SK-N-MC (cell line): ENCODE results near the gene ANKRD18B.
"Not testable (repeated sequence)": the region's sequence is repeated elsewhere in the genome, so short reads cannot be mapped to it uniquely, and the experiment has no call there.

Source experiments
- DNase-seq: peaks from one replicate; pipeline ENCODE4 v3.0.0-alpha.2; 2011; ENCODE audit warnings: low read depth, low spot score
- H3K27ac ChIP-seq: fragments of 200-600 bp; sonication (generic); 2 replicates; pipeline ENCODE4 v1.5.1; 2016; ENCODE audit warnings: mixed run types
- H3K36me3 ChIP-seq: fragments of 200-600 bp; sonication (generic); 2 replicates; pipeline ENCODE4 v1.6.1; 2017; ENCODE audit warnings: antibody characterized with exemption, low read length, mixed read lengths; ENCODE audit not compliant: insufficient read depth
- H3K4me3 ChIP-seq: fragments of 200-600 bp; sonication (generic); 2 replicates; pipeline ENCODE4 v1.5.1; 2016
- H3K9ac ChIP-seq: fragments of 200-600 bp; sonication (generic); 2 replicates; pipeline ENCODE4 v1.8.0; 2017; ENCODE audit warnings: mixed run types, mixed read lengths; ENCODE audit not compliant: insufficient read length
- H3K9me3 ChIP-seq: fragments of 200-600 bp; sonication (generic); 2 replicates; pipeline ENCODE4 v1.6.1; 2017; ENCODE audit warnings: low read depth, mild to moderate bottlenecking, antibody characterized with exemption, low read length, moderate library complexity, mixed read lengths
- EZH2 ChIP-seq: fragments of 200-600 bp; sonication (generic); IDR thresholded peaks from one replicate; pipeline ENCODE4 v1.6.1; 2017; ENCODE audit warnings: antibody characterized with exemption
- FOXP2 ChIP-seq: optimal IDR thresholded peaks from 2 replicates; pipeline ENCODE3; 2011; ENCODE audit warnings: mild to moderate bottlenecking, moderate library complexity; ENCODE audit not compliant: insufficient read depth; ENCODE audit errors: extremely low read length, control extremely low read depth
- POLR2AphosphoS5 ChIP-seq: IDR thresholded peaks from 2 replicates; pipeline ENCODE4 v1.6.1; 2012; ENCODE audit warnings: mild to moderate bottlenecking, low read depth, low read length, borderline replicate concordance

ANKRD18B gene

DNA sequence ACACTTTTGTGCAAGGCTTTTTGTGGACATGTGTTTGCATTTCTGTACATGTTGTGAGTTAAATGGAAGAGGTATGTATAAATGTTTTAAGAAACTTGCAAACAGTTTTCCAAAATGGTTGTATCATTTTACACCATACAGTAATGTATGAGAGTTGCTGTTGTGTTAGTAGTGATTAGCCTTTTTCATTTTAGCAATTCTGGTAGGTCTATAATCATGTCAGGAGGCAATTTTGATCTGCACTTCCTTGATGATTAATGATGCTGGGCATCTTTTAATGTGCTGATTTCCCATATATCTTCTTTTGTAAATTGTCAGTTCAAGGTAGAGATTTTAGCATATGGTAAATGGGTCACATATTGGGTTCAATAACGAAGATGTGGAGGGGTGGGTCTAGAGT, 87.3 kb downstream of the ANKRD18B start:
- Histone ChIP-seq H3K9ac (no peak overlapping the region), H3K27ac (no peak overlapping the region), H3K36me3 (no peaks in the 10 kb centered on the region), H3K4me3 (no peak overlapping the region), H3K9me3 (no peaks in the 10 kb centered on the region)
- TF ChIP-seq POLR2AphosphoS5 (no peak), EZH2 (no peak), FOXP2 (no peak)
- DNase-seq, result no peak

DNA sequence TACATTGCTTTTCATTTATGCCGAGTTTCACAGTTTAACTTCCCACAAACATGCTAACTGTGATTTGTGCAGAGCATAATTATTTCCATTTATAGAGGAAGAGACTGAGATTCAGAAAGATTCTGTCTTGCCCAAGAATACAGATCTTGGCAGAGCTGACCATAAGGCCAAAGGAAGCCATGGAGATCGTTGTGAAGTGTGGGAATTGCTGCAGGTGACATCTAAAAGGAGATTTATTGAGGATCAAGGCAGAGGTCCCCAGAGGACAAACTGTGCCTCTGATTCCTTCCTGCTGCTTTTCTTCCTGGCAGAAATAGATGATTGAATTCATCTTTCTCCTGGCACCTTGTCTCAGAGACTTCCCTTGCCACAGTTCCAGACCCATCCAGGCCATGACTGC, 88.4 kb downstream of the ANKRD18B start:
- not testable (repeated sequence) for H3K36me3 ChIP-seq, H3K27ac ChIP-seq, DNase-seq, H3K9me3 ChIP-seq, H3K9ac ChIP-seq, H3K4me3 ChIP-seq

DNA sequence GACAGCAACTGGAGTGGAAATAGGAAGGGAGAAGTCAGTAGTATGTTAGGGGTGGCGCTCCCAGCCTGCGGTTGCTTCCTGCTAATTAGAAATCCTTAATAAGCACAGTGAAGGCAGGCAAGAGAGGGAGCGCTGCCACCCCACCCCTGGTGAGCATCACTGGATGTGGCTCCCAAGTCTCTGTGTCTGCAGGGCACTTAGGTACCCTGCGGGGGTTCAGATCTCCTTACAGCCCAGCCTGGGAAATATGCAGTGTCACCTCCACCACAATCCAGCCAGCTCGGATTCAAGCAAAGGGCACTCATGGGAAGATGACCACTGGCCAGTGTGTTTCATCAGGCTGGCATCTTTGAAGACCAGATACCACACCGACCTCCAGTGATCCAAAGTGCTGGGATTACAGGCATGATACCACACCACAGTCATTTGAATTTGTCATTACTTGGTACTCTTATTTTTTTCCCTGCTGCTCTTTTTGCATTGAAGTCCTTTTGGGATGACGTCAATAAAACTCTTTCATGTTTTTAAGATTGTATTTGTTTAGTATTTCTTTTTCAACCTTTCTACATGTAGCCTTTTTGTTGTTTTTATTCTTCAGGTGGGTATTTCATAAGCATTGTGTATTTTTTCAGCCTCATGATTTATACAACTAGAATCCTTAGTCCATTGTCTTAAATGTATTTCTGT, 90.1 kb downstream of the ANKRD18B start:
- no peak overlapping the region for H3K9ac ChIP-seq
- H3K4me3 ChIP-seq, result no peak overlapping the region
- H3K9me3 ChIP-seq, result no peaks in the 10 kb centered on the region
- TF ChIP-seq FOXP2 (no peak), EZH2 (no peak), POLR2AphosphoS5 (no peak)
- no peaks in the 10 kb centered on the region for H3K36me3 ChIP-seq
- no peak for DNase-seq
- no peak overlapping the region for H3K27ac ChIP-seq

GRCh38 chr9:33618370-33618769, 94.3 kb downstream of the ANKRD18B start:
- not testable (repeated sequence) for H3K9ac ChIP-seq, H3K9me3 ChIP-seq, DNase-seq, H3K4me3 ChIP-seq, H3K36me3 ChIP-seq, H3K27ac ChIP-seq

DNA sequence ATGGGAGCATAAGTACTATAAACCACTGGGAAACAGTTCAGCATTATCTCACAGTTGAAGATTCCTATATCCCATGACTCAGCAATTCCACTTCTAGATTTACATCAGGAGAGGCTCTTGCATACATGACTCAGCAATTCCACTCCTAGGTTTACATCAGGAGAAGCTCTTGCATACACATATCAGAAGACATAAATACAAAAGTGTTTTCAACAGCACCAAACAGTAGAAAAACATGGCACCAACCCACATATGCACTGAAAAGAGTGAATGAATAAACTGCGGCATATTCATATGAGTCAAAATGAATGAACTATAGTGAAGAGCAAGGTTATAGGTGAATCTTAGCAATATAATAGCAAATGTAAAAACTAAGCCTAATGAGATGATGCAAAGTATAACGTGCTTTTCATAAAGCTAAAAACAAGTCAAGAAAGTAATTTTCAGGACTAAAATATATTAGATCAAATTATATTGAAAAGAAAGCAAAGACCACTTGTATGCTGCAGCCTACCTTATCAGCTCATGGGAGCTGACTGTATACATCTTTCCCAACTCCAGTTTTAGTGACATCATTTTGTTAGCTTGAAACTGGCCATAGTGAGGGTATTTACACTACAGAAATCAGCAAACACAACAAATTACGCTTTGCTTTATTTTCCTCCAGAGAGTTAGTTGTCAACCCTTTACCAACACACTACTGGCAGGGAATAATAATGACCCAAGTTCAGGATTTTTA, 95.8 kb downstream of the ANKRD18B start:
- TF ChIP-seq FOXP2, result no peak
- TF ChIP-seq EZH2, result no peak
- no peak for TF ChIP-seq POLR2AphosphoS5
- Histone ChIP-seq H3K9me3 (no peaks in the 10 kb centered on the region), H3K27ac (no peak overlapping the region), H3K4me3 (no peak overlapping the region), H3K9ac (no peak overlapping the region), H3K36me3 (no peaks in the 10 kb centered on the region)
- peak; percentile 75 for DNase-seq

GRCh38 chr9:33620738-33621439, 96.8 kb downstream of the ANKRD18B start:
- Histone ChIP-seq H3K9ac (no peak overlapping the region), H3K36me3 (no peaks in the 10 kb centered on the region), H3K27ac (no peak overlapping the region), H3K4me3 (no peak overlapping the region), H3K9me3 (no peaks in the 10 kb centered on the region)
- TF ChIP-seq EZH2 (no peak), FOXP2 (no peak), POLR2AphosphoS5 (no peak)
- no peak for DNase-seq
